GM18520 (cell line): Measurements from ENCODE around the gene IL20RB.

Experiments
- ATAC-seq: cut with Tn5 transposase; IDR thresholded peaks from one replicate; pipeline ENCODE4 v1.9.1; 2021; ENCODE audit not compliant: unreplicated experiment

The IL20RB gene

DNA sequence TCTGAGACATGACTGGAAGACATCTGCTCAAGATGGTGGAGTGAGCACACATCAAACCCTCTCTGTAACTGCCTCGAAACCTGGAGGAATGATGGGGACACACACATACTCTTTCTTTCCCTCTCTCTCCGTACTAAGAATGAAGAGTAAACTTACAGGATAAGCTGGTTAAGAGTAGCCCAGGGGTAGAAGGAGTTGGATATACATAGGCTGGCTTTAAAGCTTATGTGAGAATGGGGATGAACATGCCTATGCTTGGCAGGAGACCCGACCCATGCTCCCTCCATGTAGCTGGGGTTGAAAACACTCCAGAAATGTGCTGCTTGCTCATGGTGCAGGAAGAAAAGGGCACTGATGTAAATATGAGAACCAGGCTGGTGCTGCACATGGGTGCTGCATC, 68.9 kb downstream of the IL20RB start:
- ATAC-seq: no peak

DNA sequence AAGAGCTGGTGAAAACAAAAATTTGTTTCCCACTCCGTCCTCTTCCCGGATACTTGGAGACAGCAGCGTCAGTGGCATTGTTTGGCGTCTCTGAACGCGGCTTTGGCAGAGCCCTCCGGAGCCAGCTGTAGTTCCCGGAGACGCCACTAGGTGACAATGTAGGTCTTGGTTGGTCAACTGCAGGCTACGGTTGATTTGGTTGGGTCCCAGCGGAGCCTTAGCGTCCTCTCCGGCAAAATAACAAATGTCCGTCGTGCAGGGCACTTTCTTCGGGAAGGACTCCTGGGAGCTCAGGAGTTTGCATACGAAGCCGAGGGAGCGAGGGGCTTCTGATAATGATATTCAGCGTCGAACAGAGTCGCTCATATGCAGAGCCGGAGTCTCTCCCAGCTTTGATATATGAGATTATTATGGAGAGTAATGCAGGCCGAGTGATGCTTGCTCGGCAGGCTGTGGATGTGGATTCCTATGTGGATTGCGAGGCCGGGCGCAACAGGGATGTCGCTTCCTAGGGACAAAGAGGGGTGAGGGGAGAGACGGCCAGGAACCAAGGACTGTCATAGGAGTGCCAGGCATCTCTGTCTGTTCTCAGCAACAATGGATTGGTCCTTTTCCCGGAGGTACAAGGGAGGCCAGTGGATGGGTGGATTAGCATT, 74.8 kb downstream of the IL20RB start:
- peak; percentile 78 for ATAC-seq

DNA sequence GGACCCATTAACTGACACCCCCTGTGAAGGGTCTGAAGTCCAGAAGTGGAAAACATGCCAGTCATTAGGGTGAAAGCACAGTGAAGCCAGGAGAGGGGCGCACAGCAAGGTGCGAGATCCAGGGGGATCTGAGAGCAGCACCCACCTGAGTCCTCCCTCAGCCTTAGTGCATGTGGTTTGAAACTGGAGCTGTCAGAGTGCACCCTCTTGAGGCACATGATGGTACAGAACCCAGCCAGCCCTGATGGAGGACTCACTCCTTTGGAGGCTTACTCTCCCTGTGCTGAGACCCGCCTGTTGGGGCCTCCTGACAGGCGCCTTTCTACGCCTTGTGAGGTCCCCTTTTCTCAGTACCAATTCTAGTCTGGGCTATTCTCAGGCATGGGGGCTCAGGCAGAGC, 77.8 kb downstream of the IL20RB start:
- ATAC-seq: no peak

DNA sequence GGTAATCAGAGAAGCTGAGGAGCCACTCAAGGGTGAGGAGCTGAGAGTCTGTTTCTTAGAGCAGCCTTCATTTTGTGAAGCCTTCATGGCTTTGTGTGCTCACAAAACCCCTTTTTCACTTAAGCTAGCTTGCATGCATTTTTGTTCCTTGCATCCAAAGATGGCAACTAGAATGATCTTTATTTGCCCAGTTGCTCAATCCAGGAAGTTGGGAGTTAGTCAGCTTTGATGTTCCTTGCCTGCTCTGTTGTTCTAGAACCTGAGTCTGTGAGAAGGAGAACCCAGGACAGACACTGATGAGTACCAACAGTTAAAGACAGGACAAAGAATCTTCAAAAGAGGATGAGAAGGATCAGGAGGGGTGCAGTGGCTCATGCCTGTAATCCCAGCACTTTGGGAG, 81.8 kb downstream of the IL20RB start:
- ATAC-seq: no peak

DNA sequence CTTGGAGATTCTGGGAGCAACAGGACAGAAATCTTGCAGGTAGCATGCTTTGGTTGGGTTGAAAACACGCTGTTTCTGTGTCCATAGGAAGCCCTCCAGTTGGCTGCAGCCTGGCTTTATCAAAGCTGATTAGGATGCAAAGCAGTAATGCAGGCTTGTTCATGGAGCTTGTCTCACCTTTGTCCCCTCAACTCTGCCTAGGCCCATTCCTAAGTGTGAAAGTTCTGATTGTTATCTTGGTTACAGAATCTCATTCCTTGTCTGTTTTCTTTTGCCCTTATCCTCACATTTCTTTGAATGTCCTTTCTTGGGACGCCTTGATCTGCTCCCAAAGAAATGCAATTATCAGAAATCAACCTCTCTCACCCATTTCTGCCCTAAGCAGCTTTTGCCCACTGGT, 83.5 kb downstream of the IL20RB start:
- ATAC-seq: no peak

DNA sequence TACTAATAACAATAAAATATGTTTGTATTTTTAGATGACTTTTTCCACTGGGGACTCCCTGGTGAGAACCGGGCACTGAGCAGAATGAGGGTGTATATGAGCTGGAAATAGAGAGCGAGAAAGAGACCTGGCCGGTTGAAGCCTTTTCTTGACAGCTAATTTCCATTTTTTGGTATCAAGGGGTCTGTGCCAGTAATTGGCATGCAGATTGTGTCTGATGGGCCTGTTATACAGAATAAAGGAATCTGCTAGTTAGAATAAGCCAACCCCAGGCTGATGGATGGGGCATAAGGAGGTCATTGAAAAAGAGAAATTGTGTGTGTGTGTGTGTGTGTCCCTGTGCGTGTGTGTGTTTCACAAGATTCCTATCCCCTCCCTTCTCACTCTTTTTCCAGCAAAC, 83.9 kb downstream of the IL20RB start:
- ATAC-seq: no peak

DNA sequence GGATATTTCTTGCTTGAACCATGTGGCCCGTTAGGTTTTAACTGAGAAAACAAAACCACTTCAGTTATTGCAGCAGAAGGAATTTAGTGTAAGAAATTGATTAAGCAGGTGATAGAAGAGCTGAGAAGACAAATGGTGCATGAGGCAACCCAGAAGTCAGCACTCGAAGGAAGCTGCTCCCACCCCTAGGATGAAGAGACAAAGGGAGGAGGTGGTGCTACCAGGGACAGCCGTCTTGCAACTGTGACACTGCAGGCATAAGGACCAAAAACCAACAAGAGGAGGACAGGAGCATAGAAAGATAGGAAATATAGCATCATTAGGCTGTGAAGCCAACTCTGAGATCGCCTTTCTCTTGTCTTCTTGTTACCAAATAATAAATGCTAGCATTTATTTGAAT, 89.0 kb downstream of the IL20RB start:
- no peak for ATAC-seq

DNA sequence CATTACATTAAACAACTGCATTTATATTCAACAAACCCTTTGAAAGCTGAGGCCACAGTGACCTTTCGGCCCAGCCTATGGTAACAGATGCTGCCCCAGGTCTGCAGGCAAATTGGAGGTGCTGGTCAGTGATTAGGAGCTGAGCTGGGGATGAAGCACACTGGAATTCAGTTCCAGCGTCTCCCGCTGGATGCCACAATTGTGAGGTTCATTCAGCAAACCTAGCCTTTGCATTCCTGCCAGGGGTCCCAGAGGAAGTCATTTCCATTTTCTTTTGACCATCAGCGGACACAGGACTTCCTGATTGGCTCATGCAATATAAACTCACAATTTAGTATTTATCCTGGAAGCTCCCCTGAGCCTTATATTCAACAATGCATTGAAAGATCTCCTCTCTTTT, 89.5 kb downstream of the IL20RB start:
- no peak for ATAC-seq

DNA sequence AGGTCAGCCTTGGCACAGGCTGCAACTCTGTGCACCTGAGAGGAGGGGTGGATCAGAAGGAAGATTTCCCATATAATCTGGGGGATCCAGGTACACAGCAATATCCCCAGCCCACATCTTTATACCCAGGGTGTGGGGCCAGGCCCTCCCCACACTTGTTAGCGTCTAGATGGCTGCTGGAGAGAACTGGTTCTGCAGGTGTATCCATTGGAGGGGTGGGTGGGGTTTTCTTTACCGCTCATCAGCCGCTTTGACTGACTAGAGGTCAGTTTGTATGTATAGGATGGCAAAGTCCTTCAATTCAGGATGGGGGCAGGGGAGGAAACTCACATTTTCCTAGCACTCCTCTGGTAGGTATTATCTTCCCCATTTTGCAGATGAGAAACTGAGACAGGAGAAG, 92.5 kb downstream of the IL20RB start:
- ATAC-seq: no peak

DNA sequence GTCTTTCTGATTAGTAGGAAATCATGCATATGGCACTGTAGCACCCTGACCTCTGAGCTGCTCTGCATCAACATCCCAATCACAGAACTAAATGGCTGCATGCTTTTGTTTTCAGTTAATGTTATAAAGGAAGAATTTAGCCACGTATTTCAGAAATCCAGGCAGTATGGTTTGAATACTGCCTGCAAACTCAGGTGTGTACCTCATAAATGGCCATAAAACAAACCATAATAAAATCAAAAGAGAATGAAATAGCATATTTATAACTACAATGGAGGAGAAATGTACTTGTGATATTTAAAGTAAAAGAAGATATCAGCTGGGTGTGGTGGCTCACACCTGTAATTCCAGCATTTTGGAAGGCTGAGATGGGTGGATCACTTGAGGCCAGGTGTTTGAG, 94.5 kb downstream of the IL20RB start:
- no peak for ATAC-seq
